ENCODE measurements around the gene ISLR.

DNA sequence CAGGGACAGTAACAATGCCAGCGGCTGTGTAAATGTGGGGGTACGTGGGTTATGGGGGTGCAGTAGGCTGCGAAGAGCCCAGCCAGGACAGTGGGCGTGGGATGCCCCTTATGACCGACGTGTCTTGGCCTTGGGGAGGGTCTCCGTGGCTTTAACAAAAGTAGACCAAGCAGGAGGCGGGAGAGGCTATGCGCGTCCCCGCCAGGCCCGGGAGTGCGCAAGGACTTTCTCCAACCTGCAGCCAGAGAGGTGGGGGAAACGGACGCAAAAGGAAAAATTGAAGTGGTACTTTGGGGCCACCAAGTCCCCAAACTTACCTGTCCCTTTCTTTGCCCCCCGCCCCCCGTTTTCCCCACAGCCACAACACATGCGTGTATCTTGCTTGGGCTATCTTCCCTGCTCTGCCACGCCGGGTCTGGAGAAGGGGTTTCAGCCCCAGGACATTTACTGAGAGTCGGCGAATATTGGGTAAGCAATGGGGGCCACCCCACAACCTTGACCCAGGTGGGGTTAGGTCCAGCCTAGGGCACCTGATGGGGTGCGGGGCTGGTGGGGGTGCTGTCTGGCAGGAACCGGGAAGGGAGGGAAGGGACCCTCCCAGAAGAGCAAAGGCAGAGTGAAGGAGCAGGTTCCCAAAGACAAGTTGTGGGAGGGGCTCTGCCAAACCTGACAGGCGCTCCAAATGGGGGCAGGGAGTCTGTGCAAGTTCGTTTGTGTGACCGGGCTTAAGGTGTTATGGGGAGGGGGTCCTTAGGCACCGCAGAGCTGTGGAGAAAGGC, 42.5 kb upstream of the ISLR start:
- TF ChIP-seq CTCF (IDR thresholded peaks at IDR 0.05; ENCODE audit: borderline replicate concordance, extremely low read depth, low read length, poor library complexity, severe bottlenecking) (no peak), EZH2 (IDR thresholded peaks at IDR 0.05; ENCODE audit: borderline replicate concordance, low read depth, low read length, severe bottlenecking) (no peak)
